Common myeloid progenitor, CD34-positive (primary cell): Measurements from ENCODE around the gene EHD1.

Source experiments
- CTCF ChIA-PET: fragments of 350-600 bp; sonication (Branson Sonifier 250); formaldehyde crosslinking; loops from one replicate; lab custom pipeline; 2021; ENCODE audit warnings: antibody characterized with exemption; lab: Charles Lee
- POLR2A ChIA-PET: fragments of 350-600 bp; sonication (Branson Sonifier 250); formaldehyde crosslinking; loops from one replicate; lab custom pipeline; 2021; ENCODE audit warnings: antibody characterized with exemption; lab: Charles Lee
- DNase-seq, 3 donors: peaks; one replicate each; pipeline versions ENCODE4 v3.0.0 to v3.0.0-alpha.2; 2013
- H3K27ac ChIP-seq, 2 experiments: 1 replicate in 1 of 2; 2 replicates in 1 of 2; pipeline ENCODE4 v1.7.0; 2013; ENCODE audit warnings: inconsistent platforms in 2 of 2, low read length in 2 of 2, mild to moderate bottlenecking in 2 of 2, low read depth in 1 of 2, moderate library complexity in 1 of 2; ENCODE audit not compliant: severe bottlenecking in 2 of 2, insufficient read depth in 1 of 2, poor library complexity in 1 of 2
- H3K27me3 ChIP-seq, 5 experiments: replicated peaks in 2 of 5; 1 replicate in 3 of 5; 2 replicates in 2 of 5; pipeline versions ENCODE4 v1.6.1 to v1.7.0; 2013; ENCODE audit warnings: low read length in 4 of 5, mild to moderate bottlenecking in 2 of 5, moderate library complexity in 2 of 5, inconsistent platforms in 1 of 5; ENCODE audit not compliant: insufficient read depth in 5 of 5, control insufficient read depth in 4 of 5
- H3K36me3 ChIP-seq, 4 experiments: 1 replicate in 2 of 4; 2 replicates in 2 of 4; pipeline versions ENCODE4 v1.6.1 to v1.7.0; 2013; ENCODE audit warnings: low read length in 3 of 4, control low read depth in 1 of 4, mild to moderate bottlenecking in 1 of 4; ENCODE audit not compliant: control insufficient read depth in 4 of 4, insufficient read depth in 4 of 4
- H3K4me1 ChIP-seq, 4 experiments: 1 replicate in 3 of 4; 2 replicates in 1 of 4; pipeline versions ENCODE4 v1.6.1 to v1.7.1; 2013; ENCODE audit warnings: low read length in 3 of 4, mild to moderate bottlenecking in 3 of 4, control low read depth in 1 of 4, inconsistent platforms in 1 of 4, moderate library complexity in 1 of 4; ENCODE audit not compliant: control insufficient read depth in 4 of 4, insufficient read depth in 4 of 4; ENCODE audit errors: control extremely low read depth in 1 of 4
- H3K4me3 ChIP-seq, 7 experiments: 1 replicate in 4 of 7; 2 replicates in 3 of 7; pipeline versions ENCODE4 v1.5.1 to v1.7.0; 2013; ENCODE audit warnings: mild to moderate bottlenecking in 7 of 7, low read length in 6 of 7, moderate library complexity in 6 of 7, inconsistent platforms in 2 of 7, low read depth in 2 of 7, control low read depth in 1 of 7; ENCODE audit not compliant: insufficient read depth in 4 of 7, control insufficient read depth in 1 of 7; ENCODE audit errors: extremely low read depth in 1 of 7
- H3K9me3 ChIP-seq, 5 experiments: 1 replicate in 4 of 5; 2 replicates in 1 of 5; pipeline versions ENCODE4 v1.6.1 to v1.7.1; 2013; ENCODE audit warnings: low read length in 4 of 5, mild to moderate bottlenecking in 2 of 5, inconsistent platforms in 1 of 5, low read depth in 1 of 5, moderate library complexity in 1 of 5; ENCODE audit not compliant: control insufficient read depth in 4 of 5, insufficient read depth in 2 of 5; ENCODE audit errors: control extremely low read depth in 1 of 5
- WGBS: methylation state at CpG from one replicate; pipeline ENCODE4 v1.1.5; 2013; ENCODE audit not compliant: insufficient coverage; 5-methylcytosine and 5-hydroxymethylcytosine counted together

EHD1 gene

GRCh38 chr11:64837887-64838351, 40.5 kb downstream of the EHD1 start:
- Histone ChIP-seq H3K27me3 (no peaks in the 10 kb centered on the region), H3K9me3 (no peaks in the 10 kb centered on the region), H3K36me3 (peaks cover 0 to 33% (median 3%) of the 10 kb centered on the region in 4 experiments), H3K27ac (no peak overlapping the region), H3K4me3 (no peak overlapping the region), H3K4me1 (peaks cover 0 to 4% (median 0%) of the 10 kb centered on the region in 4 experiments)
- 92% methylated on average over 5 of the region's 10 CpGs for WGBS
- ChIA-PET CTCF (interaction anchor here (33.3 kb wide), 1 partner anchor 52 kb away, joined by 1071 read pairs; the partner anchor contains the start of gene EHD1), POLR2A (no interaction called here)
- no peak for DNase-seq

GRCh38 chr11:64836448-64837072, 41.9 kb downstream of the EHD1 start:
- ChIA-PET POLR2A (no interaction called here), CTCF (interaction anchor here (0.9 to 2.7 kb wide), 7 partner anchors 9 to 178 kb away, joined by 3 to 8 read pairs (median 3); no protein-coding TSS in a partner anchor)

GRCh38 chr11:64835616-64836447, 42.6 kb downstream of the EHD1 start:
- CTCF ChIA-PET: interaction anchor here (0.9 to 2.7 kb wide), 8 partner anchors 10 to 179 kb away, joined by 3 to 8 read pairs (median 4); no protein-coding TSS in a partner anchor
- H3K36me3 ChIP-seq: peaks cover 0 to 46% (median 6%) of the 10 kb centered on the region in 4 experiments
- no peak overlapping the region for H3K27ac ChIP-seq
- H3K9me3 ChIP-seq: no peaks in the 10 kb centered on the region
- peaks cover 0 to 4% (median 0%) of the 10 kb centered on the region in 4 experiments for H3K4me1 ChIP-seq
- POLR2A ChIA-PET: no interaction called here
- DNase-seq: no peak
- no peak overlapping the region for H3K4me3 ChIP-seq
- WGBS: 99% methylated on average over 14 of the region's 17 CpGs
- no peaks in the 10 kb centered on the region for H3K27me3 ChIP-seq

More at GRCh38 chr11:64836448-64837072, 41.9 kb downstream of the EHD1 start:
- Histone ChIP-seq H3K27ac (no peak overlapping the region), H3K36me3 (peaks cover 0 to 41% (median 5%) of the 10 kb centered on the region in 4 experiments), H3K9me3 (no peaks in the 10 kb centered on the region), H3K4me1 (peaks cover 0 to 4% (median 0%) of the 10 kb centered on the region in 4 experiments), H3K27me3 (no peaks in the 10 kb centered on the region), H3K4me3 (no peak overlapping the region)
- no peak for DNase-seq
- 100% methylated on average over 12 of the region's 16 CpGs for WGBS

- no peaks in the 10 kb centered on the region for H3K9me3 ChIP-seq
- no peak for DNase-seq
- WGBS: 94% methylated on average over 20 of the region's 29 CpGs
- POLR2A ChIA-PET: no interaction called here
- H3K27ac ChIP-seq: no peak overlapping the region
- CTCF ChIA-PET: interaction anchor here (1.4 to 2.7 kb wide), 4 partner anchors 13 to 55 kb away, joined by 3 to 8 read pairs (median 5); no protein-coding TSS in a partner anchor
- no peaks in the 10 kb centered on the region for H3K27me3 ChIP-seq
- H3K4me3 ChIP-seq: no peak overlapping the region
- H3K4me1 ChIP-seq: peaks cover 0 to 4% (median 0%) of the 10 kb centered on the region in 4 experiments
- peaks cover 0 to 50% (median 7%) of the 10 kb centered on the region in 4 experiments for H3K36me3 ChIP-seq
Measured at GRCh38 chr11:64834723-64835615, 43.5 kb downstream of the EHD1 start.

GRCh38 chr11:64834031-64834722, 44.2 kb downstream of the EHD1 start:
- 96% methylated on average over 25 of the region's 25 CpGs for WGBS
- no peaks in the 10 kb centered on the region for H3K27me3 ChIP-seq
- H3K9me3 ChIP-seq: no peaks in the 10 kb centered on the region
- no peak overlapping the region for H3K27ac ChIP-seq
- ChIA-PET POLR2A (no interaction called here), CTCF (interaction anchor here (0.9 to 2.4 kb wide), 3 partner anchors 19 to 56 kb away, joined by 3 to 5 read pairs (median 3); no protein-coding TSS in a partner anchor)
- no peak overlapping the region for H3K4me3 ChIP-seq
- H3K36me3 ChIP-seq: peaks cover 0 to 53% (median 9%) of the 10 kb centered on the region in 4 experiments
- peaks cover 0 to 4% (median 0%) of the 10 kb centered on the region in 4 experiments for H3K4me1 ChIP-seq
- no peak for DNase-seq

GRCh38 chr11:64833509-64833908, 44.9 kb downstream of the EHD1 start:
- H3K9me3 ChIP-seq: no peaks in the 10 kb centered on the region
- no peak overlapping the region for H3K27ac ChIP-seq
- WGBS: 97% methylated on average over 5 of the region's 10 CpGs
- no peak overlapping the region for H3K4me3 ChIP-seq
- no peaks in the 10 kb centered on the region for H3K27me3 ChIP-seq
- H3K4me1 ChIP-seq: peaks cover 0 to 4% (median 0%) of the 10 kb centered on the region in 4 experiments
- H3K36me3 ChIP-seq: peaks cover 0 to 47% (median 8%) of the 10 kb centered on the region in 4 experiments
- no peak for DNase-seq
- ChIA-PET CTCF (interaction anchor here (0.9 to 2.4 kb wide), 3 partner anchors 20 to 56 kb away, joined by 3 to 5 read pairs (median 3); no protein-coding TSS in a partner anchor), POLR2A (no interaction called here)
